T-helper 22 cell (primary cell): ENCODE data around the gene GNLY.

ENCODE experiments used
- DNase-seq: peaks from one replicate; pipeline ENCODE4 v3.0.0-alpha.2; 2020; ENCODE audit warnings: low read depth

The GNLY gene

DNA sequence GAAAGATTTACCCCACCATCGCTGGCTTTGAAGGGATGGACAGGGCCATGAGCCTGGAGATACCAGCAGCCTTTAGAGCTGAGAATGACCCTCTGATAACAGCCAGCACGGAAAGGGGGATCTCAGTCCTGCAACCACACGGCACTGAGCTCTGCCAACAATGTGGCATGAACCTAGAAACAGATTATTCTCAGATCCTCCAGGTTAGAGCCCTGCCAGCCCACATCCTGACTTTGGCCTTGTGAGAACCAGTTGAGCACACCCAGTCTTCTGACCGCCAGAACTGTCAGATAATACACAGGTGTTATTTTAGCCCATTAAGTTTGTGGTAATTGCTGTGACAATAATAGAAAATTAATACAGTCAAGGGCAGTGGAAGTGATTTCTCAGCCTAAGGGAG is 9.4 kb upstream of the GNLY start:
- no peak for DNase-seq

DNA sequence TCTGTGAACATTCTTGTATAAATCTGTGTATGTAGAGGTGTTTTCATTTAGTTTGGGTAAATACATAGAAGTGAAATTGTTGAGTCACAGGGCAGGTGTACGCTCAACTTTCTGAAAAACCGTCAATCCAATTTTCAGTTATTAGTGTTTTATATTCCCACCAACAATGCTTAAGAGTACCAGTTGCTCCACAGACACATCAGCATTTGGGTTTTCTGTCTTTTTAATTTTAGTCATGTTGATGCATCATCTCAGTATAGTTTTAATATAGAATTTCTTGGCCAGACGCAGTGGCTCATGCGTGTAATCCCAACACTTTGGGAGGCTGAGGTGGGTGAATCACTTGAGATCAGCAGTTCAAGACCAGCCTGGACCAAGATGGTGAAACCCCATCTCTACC is 3.2 kb upstream of the GNLY start:
- no peak for DNase-seq

- DNase-seq, result no peak
Observed at GRCh38 chr2:85692039-85692645, 2.0 kb upstream of the GNLY start.

GRCh38 chr2:85695121-85695520 is 963 bp downstream of the GNLY start:
- no peak for DNase-seq

GRCh38 chr2:85695691-85696668 is 1.8 kb downstream of the GNLY start:
- DNase-seq, result no peak

GRCh38 chr2:85697096-85697495 is 2.9 kb downstream of the GNLY start:
- DNase-seq, result no peak

GRCh38 chr2:85697716-85698115 is 3.6 kb downstream of the GNLY start:
- DNase-seq, result no peak

- no peak for DNase-seq
Observed at GRCh38 chr2:85698184-85698879, 4.2 kb downstream of the GNLY start.

- DNase-seq, result no peak
Observed at GRCh38 chr2:85698880-85699254, 4.7 kb downstream of the GNLY start.

GRCh38 chr2:85699325-85699724 is 5.2 kb downstream of the GNLY start:
- DNase-seq, result no peak

GRCh38 chr2:85702172-85702571 is 8.0 kb downstream of the GNLY start:
- DNase-seq, result no peak

DNA sequence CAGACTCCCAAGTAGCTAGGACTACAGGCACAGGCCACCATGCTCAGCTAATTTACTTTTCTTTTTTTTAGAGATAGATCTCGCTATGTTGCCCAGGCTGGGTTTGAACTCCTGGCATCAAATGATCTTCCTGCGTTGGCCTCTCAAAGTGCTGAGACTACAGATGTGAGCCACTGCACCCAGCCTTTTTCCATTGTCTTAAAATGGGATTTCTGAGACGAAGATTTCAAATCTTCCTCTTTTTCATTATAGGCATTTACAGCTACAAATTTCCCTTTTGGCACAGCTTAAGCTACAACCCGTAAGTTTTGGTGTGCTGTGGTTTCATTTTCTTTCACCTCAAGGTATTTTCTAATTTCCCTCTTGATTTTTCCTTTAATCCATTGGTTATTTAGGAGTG is 8.6 kb downstream of the GNLY start:
- DNase-seq, result no peak

GRCh38 chr2:85703329-85703728 is 9.2 kb downstream of the GNLY start:
- no peak for DNase-seq

- no peak for DNase-seq
Observed at GRCh38 chr2:85704038-85704437, 9.9 kb downstream of the GNLY start.

- no peak for DNase-seq
Observed at GRCh38 chr2:85704800-85705679, 10.9 kb downstream of the GNLY start.

DNA sequence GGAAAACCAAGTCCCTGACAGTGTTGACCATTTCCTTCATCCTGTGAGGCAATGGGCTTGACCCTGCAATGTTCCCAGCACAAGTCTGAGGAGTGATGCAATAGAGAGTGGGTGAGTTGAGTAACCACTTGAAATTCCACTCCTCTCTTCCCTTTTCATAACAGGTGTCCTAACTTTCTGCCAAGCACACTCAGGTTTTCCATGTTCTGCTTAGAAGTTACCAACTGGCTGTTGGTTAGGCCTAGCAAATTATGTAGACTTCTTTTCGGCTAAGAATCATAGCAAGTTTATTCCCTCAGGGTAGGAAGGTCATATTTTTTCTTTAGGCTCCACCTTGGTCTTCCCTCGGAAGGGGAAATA is 11.5 kb downstream of the GNLY start:
- DNase-seq, result no peak

DNA sequence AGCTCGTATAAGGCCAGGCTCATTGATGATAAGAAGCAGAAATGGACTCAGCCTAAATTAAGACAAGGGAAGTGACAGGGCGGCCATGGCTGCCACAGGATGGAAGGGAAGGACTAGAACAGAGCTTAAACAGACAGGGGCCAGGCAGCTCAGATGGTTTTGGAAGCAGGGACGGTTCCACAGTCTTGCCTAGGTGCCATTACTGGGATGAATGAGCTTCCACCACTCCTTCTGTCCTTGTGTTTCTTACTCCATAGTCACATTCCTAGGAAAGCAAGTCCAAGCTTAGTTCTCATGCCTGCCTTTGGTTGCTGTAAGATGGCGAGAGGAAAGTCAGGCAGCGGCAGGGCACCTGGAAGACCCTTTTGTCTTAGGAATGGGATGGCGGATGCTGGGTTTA is 11.9 kb downstream of the GNLY start:
- DNase-seq, result no peak

- no peak for DNase-seq
Observed at GRCh38 chr2:85706599-85707296, 12.6 kb downstream of the GNLY start.

GRCh38 chr2:85707304-85707703 is 13.1 kb downstream of the GNLY start:
- peak; percentile 11 for DNase-seq

GRCh38 chr2:85708641-85709040 is 14.5 kb downstream of the GNLY start:
- no peak for DNase-seq

GRCh38 chr2:85709401-85709811 is 15.2 kb downstream of the GNLY start:
- DNase-seq, result no peak
